Stimulated activated naive CD4-positive, alpha-beta T cell (primary cell): Measurements from ENCODE around the gene UBE2B.
"Not testable (repeated sequence)": the region's sequence is repeated elsewhere in the genome, so short reads cannot be mapped to it uniquely, and the experiment has no call there.

Experiments
- DNase-seq, 6 experiments: peaks; one replicate each; lab custom pipeline; 2025; lab: John Stamatoyannopoulos, UW

The UBE2B gene

GRCh38 chr5:134398609-134399155 is 27.3 kb downstream of the UBE2B start:
- no peak for DNase-seq

GRCh38 chr5:134403951-134404350 is 32.6 kb downstream of the UBE2B start:
- DNase-seq: no peak

DNA sequence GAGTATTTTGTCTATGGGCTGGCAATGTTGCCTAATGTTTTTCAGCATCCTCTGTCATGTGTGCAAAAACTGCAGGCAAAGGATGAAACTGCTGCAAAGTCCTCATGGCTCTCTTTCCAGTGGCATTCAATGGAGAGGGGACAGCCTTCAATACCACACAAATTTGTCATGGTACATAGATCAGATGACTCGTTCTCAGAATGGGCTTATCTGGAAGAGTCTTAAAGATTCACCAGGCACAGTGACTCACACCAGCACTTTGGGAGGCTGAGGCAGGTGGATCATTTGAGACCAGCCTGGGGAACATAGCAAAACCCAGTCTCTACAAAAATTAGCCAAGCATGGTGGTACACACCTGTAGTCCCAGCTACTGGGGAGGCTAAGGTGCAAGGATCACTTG is 35.0 kb downstream of the UBE2B start:
- no peak for DNase-seq

GRCh38 chr5:134409321-134409720 is 38.0 kb downstream of the UBE2B start:
- DNase-seq: no peak

DNA sequence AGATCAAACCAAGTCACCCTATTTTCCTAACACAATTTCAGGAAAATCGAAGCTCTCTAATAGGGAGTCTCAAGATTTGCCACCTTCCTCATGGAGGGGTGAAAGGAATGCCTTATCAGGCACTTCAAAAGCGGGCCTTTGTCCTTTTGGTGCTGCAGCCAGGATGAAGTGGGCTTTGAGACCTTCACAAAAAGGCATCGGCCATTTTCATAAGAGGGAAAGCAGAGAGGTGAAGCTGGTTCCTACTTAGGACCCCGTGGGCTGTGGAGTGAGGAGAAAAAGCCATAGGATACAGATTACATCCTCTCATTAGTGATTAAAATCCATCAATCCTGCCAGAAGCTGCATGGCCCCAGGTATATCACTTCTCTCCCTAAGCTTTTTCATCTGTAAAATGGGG is 39.5 kb downstream of the UBE2B start:
- no peak for DNase-seq

GRCh38 chr5:134411228-134411545 is 39.8 kb downstream of the UBE2B start:
- no peak for DNase-seq

DNA sequence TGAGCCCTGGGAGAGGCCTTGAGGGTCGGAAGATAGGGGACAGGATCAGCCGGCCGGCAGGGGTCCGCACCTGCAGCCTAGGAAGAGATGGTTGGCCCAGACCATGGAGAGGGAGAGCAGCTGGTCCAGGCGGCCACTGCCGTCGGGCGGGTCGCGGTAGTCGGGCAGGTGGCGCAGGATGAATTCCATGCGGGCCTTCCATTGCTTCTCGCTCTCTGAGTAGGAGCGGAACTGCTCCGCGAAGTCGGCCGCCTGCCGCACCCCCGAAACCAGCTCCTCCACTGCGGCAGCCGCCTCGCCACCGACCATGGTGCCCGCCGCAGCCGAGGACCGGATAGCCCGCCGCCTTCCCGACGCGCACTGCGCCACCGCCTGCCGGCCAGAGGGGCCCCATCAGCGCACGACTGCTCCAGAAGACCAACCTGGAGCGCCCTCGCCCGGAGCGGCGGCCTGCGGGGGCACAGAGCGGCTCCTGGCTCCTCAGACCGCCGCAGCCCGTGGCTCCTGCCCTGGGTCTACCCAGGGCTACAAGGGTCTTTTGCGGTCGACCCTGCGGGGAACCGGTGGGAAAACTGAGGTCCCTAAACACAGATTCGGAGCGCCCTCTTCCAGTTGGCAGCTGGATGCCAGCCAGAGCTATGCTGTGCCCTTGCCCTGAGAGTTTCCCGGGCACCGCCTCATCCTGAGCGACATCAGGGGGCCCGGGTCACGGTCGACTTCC is 40.3 kb downstream of the UBE2B start, which contains the start of gene CDKN2AIPNL:
Gene CDKN2AIPNL (minus strand): TSS at position 336 of the 721 bp plus-strand sequence. CDS start 27 bp downstream, at position 309.
- peak; percentile 75 to 89 (median 78) for DNase-seq

- DNase-seq: no peak
These were observed 41.7 kb downstream of the UBE2B start for GRCh38 chr5:134413046-134413445.

- DNase-seq: no peak
These were observed 46.3 kb downstream of the UBE2B start for GRCh38 chr5:134417707-134418106.

- no peak for DNase-seq
These were observed 47.6 kb downstream of the UBE2B start for GRCh38 chr5:134418958-134419357.

- DNase-seq: no peak
These were observed 49.0 kb downstream of the UBE2B start for GRCh38 chr5:134420343-134420742.

- not testable (repeated sequence) for DNase-seq
These were observed 49.7 kb downstream of the UBE2B start for GRCh38 chr5:134421038-134421437.

DNA sequence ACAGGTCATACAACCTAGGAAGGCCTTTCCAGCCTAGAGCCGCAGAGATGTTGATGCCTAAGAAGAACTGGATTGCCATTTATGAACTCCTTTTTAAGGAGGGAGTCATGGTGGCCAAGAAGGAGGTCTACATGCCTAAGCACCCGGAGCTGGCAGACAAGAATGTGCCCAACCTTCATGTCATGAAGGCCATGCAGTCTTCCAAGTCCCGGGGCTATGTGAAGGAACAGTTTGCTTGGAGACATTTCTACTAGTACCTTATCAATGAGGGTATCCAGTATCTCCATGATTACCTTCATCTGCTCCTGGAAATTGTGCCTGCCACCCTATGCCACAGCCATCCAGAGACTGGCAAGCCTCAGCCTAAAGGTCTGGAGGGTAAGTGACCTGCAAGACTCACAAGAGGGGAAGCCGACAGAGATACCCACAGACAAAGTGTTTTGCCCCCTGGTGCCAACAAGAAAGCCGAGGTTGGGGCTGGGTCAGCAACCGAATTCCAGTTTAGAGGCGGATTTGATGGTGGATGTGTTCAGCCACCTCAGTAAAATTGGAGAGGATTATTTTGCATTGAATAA is 51.5 kb downstream of the UBE2B start:
- DNase-seq: no peak

GRCh38 chr5:134423376-134423775 is 52.0 kb downstream of the UBE2B start:
- DNase-seq: no peak

- no peak for DNase-seq
These were observed 55.0 kb downstream of the UBE2B start for GRCh38 chr5:134426361-134426760.

GRCh38 chr5:134427540-134428041 is 56.2 kb downstream of the UBE2B start:
- DNase-seq: no peak

DNA sequence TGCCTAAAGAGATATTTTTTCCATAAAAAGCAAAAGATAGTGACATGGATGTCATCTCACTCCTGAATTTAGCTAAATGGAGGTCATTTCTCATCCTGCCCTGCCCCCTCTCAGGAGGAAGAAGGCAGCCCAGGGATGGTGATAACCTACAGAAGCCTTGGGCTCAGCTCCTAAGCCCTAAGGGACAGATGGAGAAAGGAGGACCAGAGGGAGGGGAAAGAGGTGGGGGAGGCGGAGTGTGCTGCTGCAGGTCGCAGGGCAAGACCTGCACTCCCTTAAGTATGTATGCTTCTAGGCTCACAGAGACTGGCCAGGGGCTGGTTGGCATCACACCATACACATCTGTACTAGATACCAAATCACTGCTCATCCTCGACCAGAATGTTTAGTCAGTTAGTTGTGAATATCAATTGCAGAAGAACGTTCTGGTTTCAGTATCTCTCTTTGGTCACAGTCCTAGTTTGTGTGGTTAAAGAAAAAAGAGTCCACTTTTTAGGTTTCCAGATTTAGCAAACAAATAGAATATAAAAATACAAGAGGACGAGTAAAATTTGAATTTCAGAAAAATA is 58.7 kb downstream of the UBE2B start:
- no peak for DNase-seq

- no peak for DNase-seq
These were observed 60.8 kb downstream of the UBE2B start for GRCh38 chr5:134432174-134432573.

DNA sequence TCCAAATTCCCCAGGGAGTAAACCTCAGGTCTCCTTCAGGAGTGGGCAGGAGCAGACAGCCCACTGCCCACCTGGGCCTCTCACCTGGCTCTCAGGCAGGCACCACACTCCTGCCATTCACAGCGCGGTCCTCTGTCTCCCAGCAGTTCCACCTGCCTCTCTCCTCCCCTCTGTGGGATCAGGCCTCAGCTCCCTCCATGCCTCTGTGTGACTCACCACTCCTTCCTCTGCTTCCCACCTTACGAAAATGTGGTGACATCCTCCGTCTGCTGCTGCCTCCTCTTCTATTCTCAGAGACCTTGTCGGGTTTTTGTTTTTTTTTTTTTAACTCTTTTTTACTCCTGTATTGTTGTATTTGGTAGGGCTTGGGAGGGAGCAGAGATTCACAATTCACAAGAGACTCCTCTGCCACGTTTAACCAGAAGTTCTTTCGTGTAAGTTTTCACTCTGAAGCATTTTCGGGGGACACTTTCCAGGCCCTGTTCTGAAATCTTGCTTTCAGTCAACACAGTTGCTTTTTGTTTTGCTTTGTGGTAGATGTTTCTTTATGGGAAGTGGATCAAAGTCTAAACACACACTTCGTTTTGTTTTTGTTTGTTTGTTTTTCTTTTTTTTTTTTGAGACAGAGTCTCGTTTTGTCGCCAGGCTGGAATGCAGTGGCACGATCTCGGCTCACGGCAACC is 61.4 kb downstream of the UBE2B start:
- no peak for DNase-seq

DNA sequence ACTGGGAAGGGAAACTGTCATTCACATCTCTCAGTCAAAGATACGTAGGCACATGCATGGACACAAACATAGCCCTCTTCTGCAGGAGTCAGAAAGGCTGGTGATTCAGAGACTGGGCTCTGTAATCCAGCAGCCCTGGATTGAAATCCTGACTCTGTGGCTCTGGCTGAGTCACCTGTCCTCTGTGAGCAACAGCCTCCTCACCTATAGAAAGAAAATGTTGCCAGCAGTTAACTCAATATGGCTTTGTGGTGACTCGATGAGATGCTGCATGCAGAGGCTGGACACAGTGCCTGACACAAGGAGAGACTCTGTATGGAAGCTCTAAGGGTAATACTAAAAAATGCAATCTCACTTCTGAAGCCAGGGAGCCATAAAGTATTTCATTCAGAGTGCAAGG is 64.2 kb downstream of the UBE2B start:
- no peak for DNase-seq

DNA sequence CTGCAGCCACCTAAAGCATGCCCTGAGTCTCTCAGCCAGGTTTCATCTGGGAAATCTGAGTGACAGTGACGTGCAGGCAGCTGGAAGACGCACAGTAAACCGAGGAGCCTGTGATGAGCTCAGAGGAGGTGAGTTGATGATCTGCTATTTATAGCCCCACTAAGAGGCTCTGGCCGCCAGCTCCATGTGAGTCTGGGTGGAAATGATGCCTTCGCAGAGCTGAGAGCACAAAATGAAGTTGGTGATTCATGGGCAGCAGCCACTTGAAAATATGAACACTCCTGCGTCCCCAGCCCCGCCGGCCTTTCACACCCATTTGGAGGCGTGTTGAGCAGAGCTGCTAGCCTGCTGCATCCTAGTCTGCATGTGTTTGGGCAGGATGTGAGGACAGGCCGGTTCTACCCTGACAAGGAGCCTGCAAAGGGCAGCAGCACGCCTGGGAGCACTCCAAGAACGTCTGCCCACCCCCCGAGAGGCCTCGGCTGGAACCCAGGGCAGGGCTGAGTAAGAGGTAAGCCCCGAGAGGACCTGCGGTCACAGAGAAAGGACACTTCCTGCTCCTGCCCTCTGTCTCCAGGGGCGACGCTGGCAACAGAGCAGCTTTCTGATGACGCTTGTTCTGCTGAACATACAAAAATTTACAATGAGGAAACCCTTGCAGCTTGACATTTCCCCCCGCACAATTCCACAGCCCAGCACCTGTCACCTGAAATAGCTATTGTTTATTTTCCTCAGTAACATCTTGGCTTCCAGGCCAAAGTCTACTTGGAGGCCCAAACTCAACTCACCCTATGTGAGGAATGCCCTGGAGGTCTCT is 65.4 kb downstream of the UBE2B start:
- DNase-seq: peak in 5 of 6 experiments; percentile 8 to 58 (median 39)
